Spleen (tissue), 7 donors: ENCODE data around the gene ATL2.

ENCODE experiments used
- POLR2AphosphoS5 ChIP-seq, 3 donors: sonication (generic); formaldehyde crosslinking; IDR thresholded peaks; one replicate each; pipeline ENCODE4 v1.5.1; 2017; ENCODE audit warnings: antibody characterized with exemption in 3 of 3
- TF ChIP-seq, protein P1 (sequence below), 11 experiments: fragments of 200-600 bp in 7 of 11; fragments of 450-650 bp in 4 of 11; sonication (generic) in 4 of 11; IDR thresholded peaks in 8 of 11; conservative IDR thresholded peaks in 3 of 11; 1 replicate in 7 of 11; 2 replicates in 4 of 11; pipeline versions ENCODE4 v1.4.0 to v1.8.0; 2016 to 2021; ENCODE audit warnings: antibody characterized with exemption in 11 of 11, inconsistent platforms in 4 of 11, mild to moderate bottlenecking in 1 of 11
- donor health status: DM: no; HTN: no; CAD: no; lungs with moderate emphysema.
- donor health status: DM: no; HTN: no; CAD: no.
- donor health status: DM: no; HTN: no; CAD: no.

DNA sequence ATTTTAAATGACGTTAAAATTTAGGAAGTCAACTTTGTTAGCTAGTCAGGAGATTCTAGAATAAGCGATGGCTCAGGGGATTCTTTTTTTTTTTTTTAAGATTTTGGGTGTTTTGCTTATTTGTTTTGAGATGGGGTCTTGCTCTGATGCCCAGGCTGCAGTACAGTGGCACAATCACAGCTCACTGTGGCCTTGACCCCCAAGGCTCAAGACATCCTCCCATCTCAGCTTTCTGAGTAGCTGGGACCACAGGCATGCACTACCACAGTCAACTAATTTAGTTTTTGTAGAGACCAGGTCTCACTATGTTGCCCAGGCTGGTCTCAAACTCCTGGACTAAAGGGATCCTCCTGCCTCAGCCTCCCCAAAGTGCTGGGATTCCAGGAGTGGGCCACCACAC lies 16.9 kb downstream of the ATL2 start:
- TF ChIP-seq, protein P1, sequence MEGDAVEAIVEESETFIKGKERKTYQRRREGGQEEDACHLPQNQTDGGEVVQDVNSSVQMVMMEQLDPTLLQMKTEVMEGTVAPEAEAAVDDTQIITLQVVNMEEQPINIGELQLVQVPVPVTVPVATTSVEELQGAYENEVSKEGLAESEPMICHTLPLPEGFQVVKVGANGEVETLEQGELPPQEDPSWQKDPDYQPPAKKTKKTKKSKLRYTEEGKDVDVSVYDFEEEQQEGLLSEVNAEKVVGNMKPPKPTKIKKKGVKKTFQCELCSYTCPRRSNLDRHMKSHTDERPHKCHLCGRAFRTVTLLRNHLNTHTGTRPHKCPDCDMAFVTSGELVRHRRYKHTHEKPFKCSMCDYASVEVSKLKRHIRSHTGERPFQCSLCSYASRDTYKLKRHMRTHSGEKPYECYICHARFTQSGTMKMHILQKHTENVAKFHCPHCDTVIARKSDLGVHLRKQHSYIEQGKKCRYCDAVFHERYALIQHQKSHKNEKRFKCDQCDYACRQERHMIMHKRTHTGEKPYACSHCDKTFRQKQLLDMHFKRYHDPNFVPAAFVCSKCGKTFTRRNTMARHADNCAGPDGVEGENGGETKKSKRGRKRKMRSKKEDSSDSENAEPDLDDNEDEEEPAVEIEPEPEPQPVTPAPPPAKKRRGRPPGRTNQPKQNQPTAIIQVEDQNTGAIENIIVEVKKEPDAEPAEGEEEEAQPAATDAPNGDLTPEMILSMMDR (IDR thresholded peaks at IDR 0.05 in 8 of 11, conservative IDR thresholded peaks at IDR 0.05 in 3 of 11): no peak
- no peak for TF ChIP-seq POLR2AphosphoS5 (IDR thresholded peaks at IDR 0.05)
